ENCODE results near the gene CA6.

DNA sequence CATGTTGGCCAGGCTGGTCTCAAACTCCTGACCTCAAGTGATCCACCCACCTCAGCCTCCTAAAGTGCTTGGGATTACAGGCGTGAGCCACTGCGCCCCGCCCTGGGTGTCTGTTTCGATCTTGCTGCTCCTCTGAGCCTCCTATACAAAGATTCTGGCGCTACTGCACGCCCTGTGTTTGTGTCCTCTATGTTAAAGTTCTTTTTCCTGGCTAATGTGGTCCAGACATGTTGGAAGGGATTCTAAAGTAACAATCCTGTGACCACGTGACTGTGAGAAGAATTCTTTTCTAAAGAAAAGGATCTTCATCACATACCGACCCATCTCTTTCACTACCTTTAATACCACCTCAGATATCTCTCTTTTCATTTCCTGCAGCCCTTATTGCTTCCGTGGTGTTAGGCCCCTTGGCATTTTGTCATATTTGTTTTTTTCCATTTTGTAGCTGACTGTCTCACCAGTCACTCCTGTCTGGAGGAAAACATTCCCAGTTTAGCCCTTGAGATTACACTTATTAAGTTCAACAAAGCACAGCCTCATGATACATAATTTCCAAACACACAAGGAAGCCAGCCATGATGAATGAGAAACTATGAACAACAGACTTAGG lies 40.0 kb upstream of the CA6 start:
- no peak for TF ChIP-seq POLR2A (IDR thresholded peaks at IDR 0.05)
- no peak for TF ChIP-seq CTCF (IDR thresholded peaks at IDR 0.05)

Measured in tibial nerve (tissue), 3 donors.